SK-N-MC (cell line): Measurements from ENCODE around the gene AMBP.

Source experiments
- DNase-seq: peaks from one replicate; pipeline ENCODE4 v3.0.0-alpha.2; 2011; ENCODE audit warnings: low read depth, low spot score
- H3K27ac ChIP-seq: fragments of 200-600 bp; sonication (generic); 2 replicates; pipeline ENCODE4 v1.5.1; 2016; ENCODE audit warnings: mixed run types
- H3K36me3 ChIP-seq: fragments of 200-600 bp; sonication (generic); 2 replicates; pipeline ENCODE4 v1.6.1; 2017; ENCODE audit warnings: antibody characterized with exemption, low read length, mixed read lengths; ENCODE audit not compliant: insufficient read depth
- H3K4me3 ChIP-seq: fragments of 200-600 bp; sonication (generic); 2 replicates; pipeline ENCODE4 v1.5.1; 2016
- H3K9ac ChIP-seq: fragments of 200-600 bp; sonication (generic); 2 replicates; pipeline ENCODE4 v1.8.0; 2017; ENCODE audit warnings: mixed run types, mixed read lengths; ENCODE audit not compliant: insufficient read length
- H3K9me3 ChIP-seq: fragments of 200-600 bp; sonication (generic); 2 replicates; pipeline ENCODE4 v1.6.1; 2017; ENCODE audit warnings: low read depth, mild to moderate bottlenecking, antibody characterized with exemption, low read length, moderate library complexity, mixed read lengths
- EZH2 ChIP-seq: fragments of 200-600 bp; sonication (generic); IDR thresholded peaks from one replicate; pipeline ENCODE4 v1.6.1; 2017; ENCODE audit warnings: antibody characterized with exemption
- FOXP2 ChIP-seq: optimal IDR thresholded peaks from 2 replicates; pipeline ENCODE3; 2011; ENCODE audit warnings: mild to moderate bottlenecking, moderate library complexity; ENCODE audit not compliant: insufficient read depth; ENCODE audit errors: extremely low read length, control extremely low read depth
- POLR2AphosphoS5 ChIP-seq: IDR thresholded peaks from 2 replicates; pipeline ENCODE4 v1.6.1; 2012; ENCODE audit warnings: mild to moderate bottlenecking, low read depth, low read length, borderline replicate concordance

Gene AMBP

GRCh38 chr9:114014044-114014443 is 64.1 kb downstream of the AMBP start:
- Histone ChIP-seq H3K9ac (no peak overlapping the region), H3K36me3 (peaks cover 10% of the 10 kb centered on the region), H3K4me3 (no peak overlapping the region), H3K9me3 (no peaks in the 10 kb centered on the region), H3K27ac (no peak overlapping the region)
- TF ChIP-seq EZH2 (no peak), POLR2AphosphoS5 (no peak), FOXP2 (no peak)
- DNase-seq = no peak

GRCh38 chr9:114012126-114012525 is 66.0 kb downstream of the AMBP start:
- H3K9me3 ChIP-seq = no peaks in the 10 kb centered on the region
- peaks cover 10% of the 10 kb centered on the region for H3K36me3 ChIP-seq
- no peak for TF ChIP-seq FOXP2
- no peak for TF ChIP-seq POLR2AphosphoS5
- TF ChIP-seq EZH2 = no peak
- H3K9ac ChIP-seq = no peak overlapping the region
- DNase-seq = no peak
- no peak overlapping the region for H3K4me3 ChIP-seq
- H3K27ac ChIP-seq = no peak overlapping the region

GRCh38 chr9:114011313-114011712 is 66.8 kb downstream of the AMBP start:
- no peak overlapping the region for H3K27ac ChIP-seq
- no peak overlapping the region for H3K9ac ChIP-seq
- peaks cover 10% of the 10 kb centered on the region for H3K36me3 ChIP-seq
- no peak overlapping the region for H3K4me3 ChIP-seq
- no peak for DNase-seq
- TF ChIP-seq FOXP2 (no peak), EZH2 (no peak), POLR2AphosphoS5 (no peak)
- H3K9me3 ChIP-seq = no peaks in the 10 kb centered on the region
